IPS-18a (cell line): ENCODE data around the gene BEAN1.
A peak's percentile ranks its signal among the peaks of the same experiment; 100 is the strongest.

Experiments
- H3K27ac ChIP-seq: one replicate; pipeline ENCODE4 v1.5.1; 2013; ENCODE audit warnings: low read length
- H3K27me3 ChIP-seq: one replicate; pipeline ENCODE4 v1.6.1; 2013; ENCODE audit warnings: mild to moderate bottlenecking, low read length; ENCODE audit not compliant: control insufficient read depth, insufficient read depth
- H3K36me3 ChIP-seq: one replicate; pipeline ENCODE4 v1.6.1; 2013; ENCODE audit warnings: low read depth, low read length; ENCODE audit not compliant: control insufficient read depth
- H3K4me1 ChIP-seq: one replicate; pipeline ENCODE4 v1.6.1; 2013; ENCODE audit warnings: low read depth, low read length; ENCODE audit not compliant: control insufficient read depth
- H3K4me3 ChIP-seq: one replicate; pipeline ENCODE4 v1.5.1; 2013; ENCODE audit warnings: low read length
- H3K9ac ChIP-seq: one replicate; pipeline ENCODE4 v1.6.1; 2013; ENCODE audit warnings: mild to moderate bottlenecking, low read length, moderate library complexity
- H3K9me3 ChIP-seq: one replicate; pipeline ENCODE4 v1.6.1; 2013; ENCODE audit warnings: low read depth, low read length; ENCODE audit not compliant: control insufficient read depth

The BEAN1 gene

GRCh38 chr16:66399930-66400329 lies 27.2 kb upstream of the BEAN1 start:
- no peaks in the 10 kb centered on the region for H3K9me3 ChIP-seq
- no peak overlapping the region for H3K27ac ChIP-seq
- peaks cover 3% of the 10 kb centered on the region for H3K4me1 ChIP-seq
- no peaks in the 10 kb centered on the region for H3K27me3 ChIP-seq
- no peak overlapping the region for H3K9ac ChIP-seq
- H3K36me3 ChIP-seq: no peaks in the 10 kb centered on the region
- H3K4me3 ChIP-seq: no peak overlapping the region

- Histone ChIP-seq H3K36me3 (no peaks in the 10 kb centered on the region), H3K27ac (no peak overlapping the region), H3K9ac (no peak overlapping the region)
Observed at GRCh38 chr16:66400503-66401380, 26.4 kb upstream of the BEAN1 start.

GRCh38 chr16:66401610-66402009 lies 25.5 kb upstream of the BEAN1 start:
- Histone ChIP-seq H3K9ac (no peak overlapping the region), H3K27ac (no peak overlapping the region), H3K27me3 (no peaks in the 10 kb centered on the region), H3K9me3 (no peaks in the 10 kb centered on the region), H3K4me1 (peaks cover 3% of the 10 kb centered on the region), H3K4me3 (no peak overlapping the region), H3K36me3 (no peaks in the 10 kb centered on the region)

More at GRCh38 chr16:66400503-66401380, 26.4 kb upstream of the BEAN1 start:
- peaks cover 3% of the 10 kb centered on the region for H3K4me1 ChIP-seq
- H3K4me3 ChIP-seq: no peak overlapping the region
- H3K27me3 ChIP-seq: no peaks in the 10 kb centered on the region
- H3K9me3 ChIP-seq: no peaks in the 10 kb centered on the region

- no peaks in the 10 kb centered on the region for H3K9me3 ChIP-seq
- no peak overlapping the region for H3K4me3 ChIP-seq
- no peaks in the 10 kb centered on the region for H3K36me3 ChIP-seq
- H3K4me1 ChIP-seq: peaks cover 3% of the 10 kb centered on the region
- no peak overlapping the region for H3K9ac ChIP-seq
- H3K27me3 ChIP-seq: no peaks in the 10 kb centered on the region
- no peak overlapping the region for H3K27ac ChIP-seq
Observed at GRCh38 chr16:66402166-66402565, 24.9 kb upstream of the BEAN1 start.

- Histone ChIP-seq H3K9ac (no peak overlapping the region), H3K9me3 (no peaks in the 10 kb centered on the region), H3K4me3 (no peak overlapping the region), H3K27me3 (no peaks in the 10 kb centered on the region), H3K4me1 (peaks cover 3% of the 10 kb centered on the region), H3K36me3 (no peaks in the 10 kb centered on the region), H3K27ac (no peak overlapping the region)
Observed at GRCh38 chr16:66402591-66403230, 24.4 kb upstream of the BEAN1 start.

- H3K27ac ChIP-seq: no peak overlapping the region
- no peak overlapping the region for H3K9ac ChIP-seq
- no peaks in the 10 kb centered on the region for H3K27me3 ChIP-seq
- no peak overlapping the region for H3K4me3 ChIP-seq
- no peaks in the 10 kb centered on the region for H3K36me3 ChIP-seq
- no peaks in the 10 kb centered on the region for H3K9me3 ChIP-seq
- H3K4me1 ChIP-seq: peaks cover 3% of the 10 kb centered on the region
Observed at GRCh38 chr16:66403531-66404145, 23.5 kb upstream of the BEAN1 start.

GRCh38 chr16:66405057-66405783 lies 21.9 kb upstream of the BEAN1 start:
- no peak overlapping the region for H3K9ac ChIP-seq
- H3K4me1 ChIP-seq: no peaks in the 10 kb centered on the region
- H3K4me3 ChIP-seq: no peak overlapping the region
- H3K9me3 ChIP-seq: no peaks in the 10 kb centered on the region
- H3K27me3 ChIP-seq: no peaks in the 10 kb centered on the region
- no peak overlapping the region for H3K27ac ChIP-seq
- no peaks in the 10 kb centered on the region for H3K36me3 ChIP-seq

GRCh38 chr16:66406534-66407221 lies 20.4 kb upstream of the BEAN1 start:
- peak overlapping the region; percentile 6 for H3K9ac ChIP-seq
- H3K9me3 ChIP-seq: no peaks in the 10 kb centered on the region
- no peak overlapping the region for H3K27ac ChIP-seq
- H3K36me3 ChIP-seq: no peaks in the 10 kb centered on the region
- H3K4me1 ChIP-seq: no peaks in the 10 kb centered on the region
- H3K27me3 ChIP-seq: no peaks in the 10 kb centered on the region
- peak overlapping the region; percentile 70 for H3K4me3 ChIP-seq

GRCh38 chr16:66408163-66409048 lies 18.7 kb upstream of the BEAN1 start:
- Histone ChIP-seq H3K9ac (no peak overlapping the region), H3K27me3 (no peaks in the 10 kb centered on the region), H3K27ac (no peak overlapping the region), H3K4me3 (no peak overlapping the region), H3K9me3 (no peaks in the 10 kb centered on the region), H3K36me3 (no peaks in the 10 kb centered on the region), H3K4me1 (no peaks in the 10 kb centered on the region)

GRCh38 chr16:66409156-66409555 lies 17.9 kb upstream of the BEAN1 start:
- no peaks in the 10 kb centered on the region for H3K27me3 ChIP-seq
- no peak overlapping the region for H3K9ac ChIP-seq
- H3K36me3 ChIP-seq: no peaks in the 10 kb centered on the region
- no peaks in the 10 kb centered on the region for H3K9me3 ChIP-seq
- H3K4me1 ChIP-seq: no peaks in the 10 kb centered on the region
- no peak overlapping the region for H3K27ac ChIP-seq
- H3K4me3 ChIP-seq: no peak overlapping the region
